GM12878 (cell line): ENCODE measurements around the gene COQ4. TPM values are rescaled to one million over a fixed set of nuclear protein-coding genes. Genes with fewer than 3 reads are reported as not detected.
A peak's percentile ranks its signal among the peaks of the same experiment; 100 is the strongest.

Source experiments
- BCL11A ChIP-seq: IDR thresholded peaks from 2 replicates; pipeline ENCODE4 v1.6.1; 2011; ENCODE audit warnings: low read depth, low read length
- BHLHE40 ChIP-seq, 2 experiments: fragments of 450-650 bp in 1 of 2; IDR thresholded peaks; 2 replicates each; pipeline ENCODE4 v1.6.1; 2011 to 2017; ENCODE audit warnings: low read depth in 2 of 2, borderline replicate concordance in 1 of 2, improper control_type of control experiment in 1 of 2, low read length in 1 of 2, mild to moderate bottlenecking in 1 of 2
- CREM ChIP-seq: IDR thresholded peaks from 2 replicates; pipeline ENCODE4 v1.6.1; 2014; ENCODE audit warnings: antibody characterized with exemption, low read depth
- EGR1 ChIP-seq, 2 experiments: IDR thresholded peaks; 1 replicate in 1 of 2; 2 replicates in 1 of 2; pipeline ENCODE4 v1.6.1; 2011 to 2012; ENCODE audit warnings: low read depth in 2 of 2, low read length in 2 of 2, borderline replicate concordance in 1 of 2, mild to moderate bottlenecking in 1 of 2, moderate library complexity in 1 of 2
- IRF4 ChIP-seq: IDR thresholded peaks from 2 replicates; pipeline ENCODE4 v1.6.1; 2011; ENCODE audit warnings: low read depth, low read length
- MEF2B ChIP-seq: fragments of 450-650 bp; IDR thresholded peaks from 2 replicates; pipeline ENCODE4 v1.6.1; 2018; ENCODE audit warnings: mild to moderate bottlenecking, moderate library complexity; ENCODE audit not compliant: partially characterized antibody, poor library complexity, severe bottlenecking
- MTA2 ChIP-seq: fragments of 450-650 bp; IDR thresholded peaks from 2 replicates; pipeline ENCODE4 v1.6.1; 2016; ENCODE audit warnings: low read depth, mild to moderate bottlenecking, moderate library complexity
- NBN ChIP-seq: fragments of 450-650 bp; IDR thresholded peaks from 2 replicates; pipeline ENCODE4 v1.6.1; 2016
- NFYA ChIP-seq: IDR thresholded peaks from 2 replicates; pipeline ENCODE4 v1.6.1; 2011; ENCODE audit warnings: low read depth, mild to moderate bottlenecking, low read length, improper control_type of control experiment, borderline replicate concordance
- PML ChIP-seq: IDR thresholded peaks from 2 replicates; pipeline ENCODE4 v1.6.1; 2012; ENCODE audit warnings: low read length, inconsistent platforms
- RELA ChIP-seq: fragments of 450-650 bp; IDR thresholded peaks from 2 replicates; pipeline ENCODE4 v1.8.0; 2014; ENCODE audit warnings: borderline replicate concordance; ENCODE audit not compliant: partially characterized antibody
- RELB ChIP-seq: fragments of 450-650 bp; IDR thresholded peaks from 2 replicates; pipeline ENCODE4 v1.6.1; 2017; ENCODE audit warnings: low read depth, mild to moderate bottlenecking, moderate library complexity
- SIN3A ChIP-seq: IDR thresholded peaks from 2 replicates; pipeline ENCODE4 v1.6.1; 2012; ENCODE audit warnings: low read depth, low read length, improper control_type of control experiment
- SUPT20H ChIP-seq: IDR thresholded peaks from 2 replicates; pipeline ENCODE4 v1.6.1; 2011; ENCODE audit warnings: low read depth, mild to moderate bottlenecking, low read length, moderate library complexity, borderline replicate concordance; ENCODE audit not compliant: control insufficient read depth
- TARDBP ChIP-seq: IDR thresholded peaks from 2 replicates; pipeline ENCODE4 v1.6.1; 2016; ENCODE audit warnings: borderline replicate concordance
- USF2 ChIP-seq: IDR thresholded peaks from 2 replicates; pipeline ENCODE4 v1.6.1; 2011; ENCODE audit warnings: low read depth, low read length, improper control_type of control experiment, borderline replicate concordance
- polyA plus RNA-seq, 11 experiments: library from polyadenylated mRNA; depleted of rRNA in 4 of 11; unstranded in 6 of 11; stranded (reverse) in 5 of 11; fragments of >200 nt; fragmentation: Nextera tagmentation in 4 of 11; fragmentation: Illumina TruSeq in 1 of 11; extraction: Ambion mirVana in 4 of 11; extraction: Trizol in 1 of 11; gene quantifications; 1 replicate in 1 of 11; 2 replicates in 10 of 11; pipeline versions ENCODE4 v1.2.1 to v1.2.3, GENCODE V29; 2011 to 2016; ENCODE audit warnings: inconsistent platforms in 2 of 11, missing spikeins in 2 of 11, low read depth in 1 of 11
- total RNA-seq, 4 experiments: library from RNA; depleted of rRNA in 3 of 4; stranded (reverse); fragments of >200 nt in 3 of 4; fragmentation: Illumina TruSeq in 1 of 4; extraction: Trizol in 1 of 4; gene quantifications; 2 replicates each; pipeline versions ENCODE4 v1.2.1 to v1.2.3, GENCODE V29; 2013 to 2021
- TF ChIP-seq, protein P1 (sequence below): fragments of 450-650 bp; formaldehyde crosslinking; IDR thresholded peaks from 2 replicates; pipeline ENCODE4 v1.4.0; 2020; ENCODE audit warnings: mild to moderate bottlenecking, moderate library complexity
- TF ChIP-seq, protein P2 (sequence below): fragments of 450-650 bp; IDR thresholded peaks from 2 replicates; pipeline ENCODE4 v1.6.1; 2017; ENCODE audit warnings: mild to moderate bottlenecking, moderate library complexity

Gene COQ4
- total and polyA plus RNA-seq, 10 of the 15 experiments (the other 5 are each of a cell fraction or from before 2014, with no cell fraction given) = 3.8 to 64.1 (median 38.6) TPM

- TF ChIP-seq EGR1 (IDR thresholded peaks at IDR 0.05; ENCODE audit: borderline replicate concordance in 1 of 2, low read depth in 2 of 2, low read length in 2 of 2) (peak in 1 of 2 experiments; percentile 90; a peak in 1 of 3 replicates), RELA (no peak), TARDBP (peak; percentile 62; the same call in 1 of the 2 replicates), USF2 (no peak), SIN3A (no peak), MTA2 (no peak), BHLHE40 (IDR thresholded peaks at IDR 0.05; ENCODE audit: borderline replicate concordance in 1 of 2, low read depth in 2 of 2, low read length in 1 of 2) (no peak; a peak in 1 of 4 replicates), NFYA (no peak), PML (no peak), BCL11A (no peak), NBN (no peak; the same call in 1 of the 2 replicates), RELB (0 out of 2 replicates have a peak, but pooled peaks have one; percentile 21), MEF2B (no peak), IRF4 (no peak), SUPT20H (no peak), CREM (no peak; the same call in none of the 2 replicates)
- TF ChIP-seq, protein P1, sequence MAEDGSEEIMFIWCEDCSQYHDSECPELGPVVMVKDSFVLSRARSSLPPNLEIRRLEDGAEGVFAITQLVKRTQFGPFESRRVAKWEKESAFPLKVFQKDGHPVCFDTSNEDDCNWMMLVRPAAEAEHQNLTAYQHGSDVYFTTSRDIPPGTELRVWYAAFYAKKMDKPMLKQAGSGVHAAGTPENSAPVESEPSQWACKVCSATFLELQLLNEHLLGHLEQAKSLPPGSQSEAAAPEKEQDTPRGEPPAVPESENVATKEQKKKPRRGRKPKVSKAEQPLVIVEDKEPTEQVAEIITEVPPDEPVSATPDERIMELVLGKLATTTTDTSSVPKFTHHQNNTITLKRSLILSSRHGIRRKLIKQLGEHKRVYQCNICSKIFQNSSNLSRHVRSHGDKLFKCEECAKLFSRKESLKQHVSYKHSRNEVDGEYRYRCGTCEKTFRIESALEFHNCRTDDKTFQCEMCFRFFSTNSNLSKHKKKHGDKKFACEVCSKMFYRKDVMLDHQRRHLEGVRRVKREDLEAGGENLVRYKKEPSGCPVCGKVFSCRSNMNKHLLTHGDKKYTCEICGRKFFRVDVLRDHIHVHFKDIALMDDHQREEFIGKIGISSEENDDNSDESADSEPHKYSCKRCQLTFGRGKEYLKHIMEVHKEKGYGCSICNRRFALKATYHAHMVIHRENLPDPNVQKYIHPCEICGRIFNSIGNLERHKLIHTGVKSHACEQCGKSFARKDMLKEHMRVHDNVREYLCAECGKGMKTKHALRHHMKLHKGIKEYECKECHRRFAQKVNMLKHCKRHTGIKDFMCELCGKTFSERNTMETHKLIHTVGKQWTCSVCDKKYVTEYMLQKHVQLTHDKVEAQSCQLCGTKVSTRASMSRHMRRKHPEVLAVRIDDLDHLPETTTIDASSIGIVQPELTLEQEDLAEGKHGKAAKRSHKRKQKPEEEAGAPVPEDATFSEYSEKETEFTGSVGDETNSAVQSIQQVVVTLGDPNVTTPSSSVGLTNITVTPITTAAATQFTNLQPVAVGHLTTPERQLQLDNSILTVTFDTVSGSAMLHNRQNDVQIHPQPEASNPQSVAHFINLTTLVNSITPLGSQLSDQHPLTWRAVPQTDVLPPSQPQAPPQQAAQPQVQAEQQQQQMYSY (CRISPR knock-in tag) = no peak
- TF ChIP-seq, protein P2, sequence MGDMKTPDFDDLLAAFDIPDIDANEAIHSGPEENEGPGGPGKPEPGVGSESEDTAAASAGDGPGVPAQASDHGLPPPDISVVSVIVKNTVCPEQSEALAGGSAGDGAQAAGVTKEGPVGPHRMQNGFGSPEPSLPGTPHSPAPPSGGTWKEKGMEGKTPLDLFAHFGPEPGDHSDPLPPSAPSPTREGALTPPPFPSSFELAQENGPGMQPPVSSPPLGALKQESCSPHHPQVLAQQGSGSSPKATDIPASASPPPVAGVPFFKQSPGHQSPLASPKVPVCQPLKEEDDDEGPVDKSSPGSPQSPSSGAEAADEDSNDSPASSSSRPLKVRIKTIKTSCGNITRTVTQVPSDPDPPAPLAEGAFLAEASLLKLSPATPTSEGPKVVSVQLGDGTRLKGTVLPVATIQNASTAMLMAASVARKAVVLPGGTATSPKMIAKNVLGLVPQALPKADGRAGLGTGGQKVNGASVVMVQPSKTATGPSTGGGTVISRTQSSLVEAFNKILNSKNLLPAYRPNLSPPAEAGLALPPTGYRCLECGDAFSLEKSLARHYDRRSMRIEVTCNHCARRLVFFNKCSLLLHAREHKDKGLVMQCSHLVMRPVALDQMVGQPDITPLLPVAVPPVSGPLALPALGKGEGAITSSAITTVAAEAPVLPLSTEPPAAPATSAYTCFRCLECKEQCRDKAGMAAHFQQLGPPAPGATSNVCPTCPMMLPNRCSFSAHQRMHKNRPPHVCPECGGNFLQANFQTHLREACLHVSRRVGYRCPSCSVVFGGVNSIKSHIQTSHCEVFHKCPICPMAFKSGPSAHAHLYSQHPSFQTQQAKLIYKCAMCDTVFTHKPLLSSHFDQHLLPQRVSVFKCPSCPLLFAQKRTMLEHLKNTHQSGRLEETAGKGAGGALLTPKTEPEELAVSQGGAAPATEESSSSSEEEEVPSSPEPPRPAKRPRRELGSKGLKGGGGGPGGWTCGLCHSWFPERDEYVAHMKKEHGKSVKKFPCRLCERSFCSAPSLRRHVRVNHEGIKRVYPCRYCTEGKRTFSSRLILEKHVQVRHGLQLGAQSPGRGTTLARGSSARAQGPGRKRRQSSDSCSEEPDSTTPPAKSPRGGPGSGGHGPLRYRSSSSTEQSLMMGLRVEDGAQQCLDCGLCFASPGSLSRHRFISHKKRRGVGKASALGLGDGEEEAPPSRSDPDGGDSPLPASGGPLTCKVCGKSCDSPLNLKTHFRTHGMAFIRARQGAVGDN = no peak
These were observed 17.4 kb downstream of the COQ4 start, which contains the start of gene SLC27A4 (continued) for GRCh38 chr9:128339761-128340690.
